GM21515 (cell line): ENCODE data around the gene C3orf52.

Experiments
- ATAC-seq: cut with Tn5 transposase; IDR thresholded peaks from one replicate; pipeline ENCODE4 v1.9.1; 2021; ENCODE audit not compliant: unreplicated experiment

Gene C3orf52

GRCh38 chr3:112117841-112118571 lies 31.8 kb downstream of the C3orf52 start:
- ATAC-seq = peak; percentile 18

GRCh38 chr3:112119962-112120836 lies 34.0 kb downstream of the C3orf52 start:
- no peak for ATAC-seq

- ATAC-seq = no peak
Measured at GRCh38 chr3:112121577-112122547, 35.7 kb downstream of the C3orf52 start.

- ATAC-seq = no peak
Measured at GRCh38 chr3:112122870-112123269, 36.7 kb downstream of the C3orf52 start.

- ATAC-seq = no peak
Measured at GRCh38 chr3:112123548-112123947, 37.4 kb downstream of the C3orf52 start.

- no peak for ATAC-seq
Measured at GRCh38 chr3:112124907-112125607, 38.9 kb downstream of the C3orf52 start.

GRCh38 chr3:112126511-112126911 lies 40.3 kb downstream of the C3orf52 start:
- no peak for ATAC-seq

- ATAC-seq = no peak
Measured at GRCh38 chr3:112127522-112128494, 41.6 kb downstream of the C3orf52 start.

- ATAC-seq = peak; percentile 52
Measured at GRCh38 chr3:112128843-112129727, 42.9 kb downstream of the C3orf52 start.

GRCh38 chr3:112129925-112130637 lies 43.9 kb downstream of the C3orf52 start:
- no peak for ATAC-seq

GRCh38 chr3:112130638-112130993 lies 44.4 kb downstream of the C3orf52 start:
- ATAC-seq = no peak

- ATAC-seq = no peak
Measured at GRCh38 chr3:112131111-112131510, 44.9 kb downstream of the C3orf52 start.

- no peak for ATAC-seq
Measured at GRCh38 chr3:112132088-112132487, 45.9 kb downstream of the C3orf52 start.

GRCh38 chr3:112132554-112132953 lies 46.4 kb downstream of the C3orf52 start:
- no peak for ATAC-seq

GRCh38 chr3:112132975-112133448 lies 46.8 kb downstream of the C3orf52 start, which contains the start of gene GCSAM:
TSS of gene GCSAM (minus strand) at chr3:112133248. CDS start at chr3:112133120, 128 bp downstream.
- ATAC-seq = peak; percentile 63

- ATAC-seq = no peak
Measured at GRCh38 chr3:112133626-112134334, 47.6 kb downstream of the C3orf52 start.
